ENCODE measurements around the gene TCERG1L.

The TCERG1L gene

GRCh38 chr10:131311661-131312477 lies at the start of gene TCERG1L:
Gene TCERG1L (minus strand): TSS chr10:131311721. CDS start chr10:131311635, 86 bp downstream.
- Histone ChIP-seq H3K4me1 (ENCODE audit: control insufficient read depth, insufficient read depth, low read length) (peaks cover 8% of the 10 kb centered on the region; the same call in 1 of the 2 replicates), H3K27me3 (ENCODE audit: control insufficient read depth, insufficient read depth, low read length) (peaks cover 24% of the 10 kb centered on the region), H3K4me3 (ENCODE audit: low read depth, low read length) (peak within 1 kb of the TSS; percentile 73), H3K36me3 (ENCODE audit: control insufficient read depth, insufficient read depth, low read length) (peaks cover 8% of the 10 kb centered on the region; the same call in 1 of the 2 replicates), H3K27ac (ENCODE audit: low read depth, low read length) (peak within 1 kb of the TSS; percentile 51), H3K9ac (ENCODE audit: low read depth, low read length) (peak within 1 kb of the TSS; percentile 31; the same call in 1 of the 2 replicates), H3K9me3 (ENCODE audit: control insufficient read depth, insufficient read depth, low read length) (no peaks in the 10 kb centered on the region)

GRCh38 chr10:131358741-131359442 lies 47.4 kb upstream of the TCERG1L start:
- no peaks in the 10 kb centered on the region for H3K36me3 ChIP-seq (ENCODE audit: control insufficient read depth, insufficient read depth, low read length)
- no peak overlapping the region for H3K4me3 ChIP-seq (ENCODE audit: low read depth, low read length)
- H3K4me1 ChIP-seq (ENCODE audit: control insufficient read depth, insufficient read depth, low read length): peaks cover 3% of the 10 kb centered on the region
- H3K9ac ChIP-seq (ENCODE audit: low read depth, low read length): no peak overlapping the region
- H3K9me3 ChIP-seq (ENCODE audit: control insufficient read depth, insufficient read depth, low read length): no peaks in the 10 kb centered on the region
- H3K27ac ChIP-seq (ENCODE audit: low read depth, low read length): no peak overlapping the region
- no peaks in the 10 kb centered on the region for H3K27me3 ChIP-seq (ENCODE audit: control insufficient read depth, insufficient read depth, low read length)

- no peaks in the 10 kb centered on the region for H3K36me3 ChIP-seq (ENCODE audit: control insufficient read depth, insufficient read depth, low read length)
- H3K27ac ChIP-seq (ENCODE audit: low read depth, low read length): no peak overlapping the region
- H3K4me3 ChIP-seq (ENCODE audit: low read depth, low read length): no peak overlapping the region
- no peaks in the 10 kb centered on the region for H3K9me3 ChIP-seq (ENCODE audit: control insufficient read depth, insufficient read depth, low read length)
- peaks cover 3% of the 10 kb centered on the region for H3K4me1 ChIP-seq (ENCODE audit: control insufficient read depth, insufficient read depth, low read length)
- H3K9ac ChIP-seq (ENCODE audit: low read depth, low read length): no peak overlapping the region
- no peaks in the 10 kb centered on the region for H3K27me3 ChIP-seq (ENCODE audit: control insufficient read depth, insufficient read depth, low read length)
These were observed 44.9 kb upstream of the TCERG1L start for GRCh38 chr10:131356442-131356841.

- Histone ChIP-seq H3K27me3 (ENCODE audit: control insufficient read depth, insufficient read depth, low read length) (no peaks in the 10 kb centered on the region), H3K36me3 (ENCODE audit: control insufficient read depth, insufficient read depth, low read length) (no peaks in the 10 kb centered on the region), H3K4me3 (ENCODE audit: low read depth, low read length) (no peak overlapping the region), H3K27ac (ENCODE audit: low read depth, low read length) (no peak overlapping the region), H3K9me3 (ENCODE audit: control insufficient read depth, insufficient read depth, low read length) (no peaks in the 10 kb centered on the region), H3K9ac (ENCODE audit: low read depth, low read length) (no peak overlapping the region), H3K4me1 (ENCODE audit: control insufficient read depth, insufficient read depth, low read length) (peaks cover 3% of the 10 kb centered on the region)
These were observed 44.4 kb upstream of the TCERG1L start for GRCh38 chr10:131355881-131356280.

GRCh38 chr10:131355056-131355455 lies 43.5 kb upstream of the TCERG1L start:
- Histone ChIP-seq H3K4me1 (ENCODE audit: control insufficient read depth, insufficient read depth, low read length) (peaks cover 11% of the 10 kb centered on the region), H3K27ac (ENCODE audit: low read depth, low read length) (no peak overlapping the region), H3K27me3 (ENCODE audit: control insufficient read depth, insufficient read depth, low read length) (no peaks in the 10 kb centered on the region), H3K4me3 (ENCODE audit: low read depth, low read length) (no peak overlapping the region), H3K36me3 (ENCODE audit: control insufficient read depth, insufficient read depth, low read length) (no peaks in the 10 kb centered on the region), H3K9me3 (ENCODE audit: control insufficient read depth, insufficient read depth, low read length) (no peaks in the 10 kb centered on the region), H3K9ac (ENCODE audit: low read depth, low read length) (no peak overlapping the region)

- H3K27me3 ChIP-seq (ENCODE audit: control insufficient read depth, insufficient read depth, low read length): no peaks in the 10 kb centered on the region
- no peak overlapping the region for H3K9ac ChIP-seq (ENCODE audit: low read depth, low read length)
- H3K27ac ChIP-seq (ENCODE audit: low read depth, low read length): no peak overlapping the region
- H3K4me1 ChIP-seq (ENCODE audit: control insufficient read depth, insufficient read depth, low read length): peaks cover 13% of the 10 kb centered on the region
- no peaks in the 10 kb centered on the region for H3K36me3 ChIP-seq (ENCODE audit: control insufficient read depth, insufficient read depth, low read length)
- no peaks in the 10 kb centered on the region for H3K9me3 ChIP-seq (ENCODE audit: control insufficient read depth, insufficient read depth, low read length)
- no peak overlapping the region for H3K4me3 ChIP-seq (ENCODE audit: low read depth, low read length)
These were observed 42.9 kb upstream of the TCERG1L start for GRCh38 chr10:131354380-131354779.

GRCh38 chr10:131352765-131353290 lies 41.3 kb upstream of the TCERG1L start:
- H3K4me3 ChIP-seq (ENCODE audit: low read depth, low read length): no peak overlapping the region
- H3K27ac ChIP-seq (ENCODE audit: low read depth, low read length): no peak overlapping the region
- no peak overlapping the region for H3K9ac ChIP-seq (ENCODE audit: low read depth, low read length)
- H3K27me3 ChIP-seq (ENCODE audit: control insufficient read depth, insufficient read depth, low read length): no peaks in the 10 kb centered on the region
- H3K9me3 ChIP-seq (ENCODE audit: control insufficient read depth, insufficient read depth, low read length): no peaks in the 10 kb centered on the region
- peaks cover 13% of the 10 kb centered on the region for H3K4me1 ChIP-seq (ENCODE audit: control insufficient read depth, insufficient read depth, low read length)
- H3K36me3 ChIP-seq (ENCODE audit: control insufficient read depth, insufficient read depth, low read length): no peaks in the 10 kb centered on the region

GRCh38 chr10:131350660-131351059 lies 39.1 kb upstream of the TCERG1L start:
- Histone ChIP-seq H3K27ac (ENCODE audit: low read depth, low read length) (no peak overlapping the region), H3K27me3 (ENCODE audit: control insufficient read depth, insufficient read depth, low read length) (no peaks in the 10 kb centered on the region), H3K9ac (ENCODE audit: low read depth, low read length) (no peak overlapping the region), H3K4me3 (ENCODE audit: low read depth, low read length) (no peak overlapping the region), H3K36me3 (ENCODE audit: control insufficient read depth, insufficient read depth, low read length) (no peaks in the 10 kb centered on the region), H3K9me3 (ENCODE audit: control insufficient read depth, insufficient read depth, low read length) (no peaks in the 10 kb centered on the region), H3K4me1 (ENCODE audit: control insufficient read depth, insufficient read depth, low read length) (peaks cover 10% of the 10 kb centered on the region)

- Histone ChIP-seq H3K4me1 (ENCODE audit: control insufficient read depth, insufficient read depth, low read length) (peaks cover 10% of the 10 kb centered on the region), H3K36me3 (ENCODE audit: control insufficient read depth, insufficient read depth, low read length) (no peaks in the 10 kb centered on the region), H3K4me3 (ENCODE audit: low read depth, low read length) (no peak overlapping the region), H3K27me3 (ENCODE audit: control insufficient read depth, insufficient read depth, low read length) (no peaks in the 10 kb centered on the region), H3K9ac (ENCODE audit: low read depth, low read length) (no peak overlapping the region), H3K9me3 (ENCODE audit: control insufficient read depth, insufficient read depth, low read length) (no peaks in the 10 kb centered on the region), H3K27ac (ENCODE audit: low read depth, low read length) (no peak overlapping the region)
These were observed 38.7 kb upstream of the TCERG1L start for GRCh38 chr10:131350245-131350644.

- Histone ChIP-seq H3K9ac (ENCODE audit: low read depth, low read length) (no peak overlapping the region), H3K9me3 (ENCODE audit: control insufficient read depth, insufficient read depth, low read length) (no peaks in the 10 kb centered on the region), H3K27ac (ENCODE audit: low read depth, low read length) (no peak overlapping the region), H3K4me3 (ENCODE audit: low read depth, low read length) (no peak overlapping the region), H3K36me3 (ENCODE audit: control insufficient read depth, insufficient read depth, low read length) (no peaks in the 10 kb centered on the region), H3K4me1 (ENCODE audit: control insufficient read depth, insufficient read depth, low read length) (peaks cover 10% of the 10 kb centered on the region), H3K27me3 (ENCODE audit: control insufficient read depth, insufficient read depth, low read length) (no peaks in the 10 kb centered on the region)
These were observed 34.9 kb upstream of the TCERG1L start for GRCh38 chr10:131346456-131346855.

- Histone ChIP-seq H3K36me3 (ENCODE audit: control insufficient read depth, insufficient read depth, low read length) (no peaks in the 10 kb centered on the region), H3K27ac (ENCODE audit: low read depth, low read length) (no peak overlapping the region), H3K9me3 (ENCODE audit: control insufficient read depth, insufficient read depth, low read length) (no peaks in the 10 kb centered on the region), H3K9ac (ENCODE audit: low read depth, low read length) (no peak overlapping the region), H3K4me3 (ENCODE audit: low read depth, low read length) (no peak overlapping the region), H3K27me3 (ENCODE audit: control insufficient read depth, insufficient read depth, low read length) (no peaks in the 10 kb centered on the region), H3K4me1 (ENCODE audit: control insufficient read depth, insufficient read depth, low read length) (peaks cover 9% of the 10 kb centered on the region)
These were observed 34.2 kb upstream of the TCERG1L start for GRCh38 chr10:131345691-131346090.
